HG02678 (cell line): ENCODE data around the gene UBE2N.
"Not testable (repeated sequence)": the region's sequence is repeated elsewhere in the genome, so short reads cannot be mapped to it uniquely, and the experiment has no call there.

Experiments
- ATAC-seq: cut with Tn5 transposase; IDR thresholded peaks from one replicate; pipeline ENCODE4 v1.9.1; 2021; ENCODE audit warnings: mild to moderate bottlenecking, moderate library complexity; ENCODE audit not compliant: unreplicated experiment

UBE2N gene

GRCh38 chr12:93447555-93448290 lies 6.0 kb upstream of the UBE2N start:
- ATAC-seq, result no peak

- no peak for ATAC-seq
These were observed 1.8 kb upstream of the UBE2N start for GRCh38 chr12:93443576-93443975.

- ATAC-seq, result no peak
These were observed 929 bp upstream of the UBE2N start for GRCh38 chr12:93442411-93443340.

- no peak for ATAC-seq
These were observed 598 bp downstream of the UBE2N start for GRCh38 chr12:93441081-93441616.

GRCh38 chr12:93440043-93440835 lies 1.5 kb downstream of the UBE2N start:
- ATAC-seq, result no peak

- no peak for ATAC-seq
These were observed 3.3 kb downstream of the UBE2N start for GRCh38 chr12:93438266-93439050.

GRCh38 chr12:93434256-93434865 lies 7.4 kb downstream of the UBE2N start:
- no peak for ATAC-seq

- ATAC-seq, result not testable (repeated sequence)
These were observed 9.7 kb downstream of the UBE2N start for GRCh38 chr12:93432031-93432430.

GRCh38 chr12:93430280-93430679 lies 11.5 kb downstream of the UBE2N start:
- ATAC-seq, result no peak

GRCh38 chr12:93429852-93430251 lies 11.9 kb downstream of the UBE2N start:
- ATAC-seq, result no peak

GRCh38 chr12:93429448-93429847 lies 12.3 kb downstream of the UBE2N start:
- no peak for ATAC-seq

- ATAC-seq, result no peak
These were observed 13.8 kb downstream of the UBE2N start for GRCh38 chr12:93427779-93428564.

GRCh38 chr12:93426412-93426805 lies 15.3 kb downstream of the UBE2N start:
- ATAC-seq, result no peak

GRCh38 chr12:93425736-93426411 lies 15.9 kb downstream of the UBE2N start:
- ATAC-seq, result no peak

GRCh38 chr12:93422050-93422449 lies 19.7 kb downstream of the UBE2N start:
- no peak for ATAC-seq

- peak; percentile 32 for ATAC-seq
These were observed 22.2 kb downstream of the UBE2N start for GRCh38 chr12:93419388-93420034.

- no peak for ATAC-seq
These were observed 23.7 kb downstream of the UBE2N start for GRCh38 chr12:93417967-93418480.
